GM12878 (cell line): Measurements from ENCODE around the gene ANKRD33. TPM values are rescaled to one million over a fixed set of nuclear protein-coding genes. Genes with fewer than 3 reads are reported as not detected.

Experiments
- ATAC-seq: fragments of 200-7000 bp; cut with Tn5 transposase; 3 replicates; pipeline ENCODE4 v1.9.1; 2020; ENCODE audit warnings: mild to moderate bottlenecking, moderate library complexity
- BruUV-seq: library from RNA; stranded (reverse); fragments of 400-500 nt; replicated peaks from 2 replicates; lab custom pipeline; 2021; lab: Mats Ljungman, UMichigan
- CTCF ChIA-PET: fragments of 300-600 bp; sonication (Branson Sonifier 250); formaldehyde crosslinking; extraction: SDS; loops from one replicate; lab custom pipeline; 2021; ENCODE audit warnings: inconsistent platforms; lab: Yijun Ruan, JAX
- POLR2A ChIA-PET: fragments of 350-600 bp; formaldehyde crosslinking; extraction: SDS; loops from one replicate; lab custom pipeline; 2021; ENCODE audit warnings: inconsistent platforms; lab: Charles Lee
- RAD21 ChIA-PET: fragments of 300-600 bp; sonication (Branson Sonifier 250); formaldehyde crosslinking; loops from one replicate; lab custom pipeline; 2023; ENCODE audit warnings: antibody characterized with exemption; ENCODE audit not compliant: unreplicated experiment; lab: Charles Lee
- SMC1A ChIA-PET: fragments of 300-600 bp; sonication (Branson Sonifier 250); formaldehyde crosslinking; loops from one replicate; lab custom pipeline; 2023; ENCODE audit not compliant: unreplicated experiment, uncharacterized antibody; lab: Charles Lee
- DNase-seq: peaks from one replicate; pipeline ENCODE4 v3.0.0-alpha.2; 2011; ENCODE audit warnings: low read depth, low spot score
- FAIRE-seq: peaks from 3 replicates; lab custom pipeline; 2011; peaks lifted over from hg19 to GRCh38; lab: Jason Lieb, UNC
- H2AFZ ChIP-seq: 2 replicates; pipeline ENCODE4 v1.6.0; 2011; ENCODE audit warnings: low read depth, low read length, control low read depth; ENCODE audit not compliant: control insufficient read depth
- H3K27ac ChIP-seq: 2 replicates; pipeline ENCODE4 v1.5.1; 2011; ENCODE audit warnings: control low read depth; ENCODE audit not compliant: control insufficient read depth, insufficient read depth
- H3K27me3 ChIP-seq, 2 experiments: replicated peaks in 1 of 2; 2 replicates each; pipeline versions ENCODE4 v1.6.0 to v1.6.1; 2011; ENCODE audit warnings: low read length in 1 of 2; ENCODE audit not compliant: control insufficient read depth in 2 of 2, insufficient read depth in 2 of 2
- H3K36me3 ChIP-seq, 2 experiments: 2 replicates each; pipeline ENCODE4 v1.5.1; 2011; ENCODE audit warnings: low read length in 1 of 2; ENCODE audit not compliant: control insufficient read depth in 2 of 2, insufficient read depth in 2 of 2
- H3K4me1 ChIP-seq: 2 replicates; pipeline ENCODE4 v1.6.1; 2011; ENCODE audit warnings: mild to moderate bottlenecking, low read length, moderate library complexity, mixed read lengths; ENCODE audit not compliant: control insufficient read depth, insufficient read depth
- H3K4me2 ChIP-seq: 2 replicates; pipeline ENCODE4 v1.6.0; 2011; ENCODE audit warnings: control low read depth; ENCODE audit not compliant: control insufficient read depth, insufficient read depth
- H3K4me3 ChIP-seq: fragments of 200-600 bp; sonication (generic); 2 replicates; pipeline ENCODE4 v1.5.1; 2016
- H3K79me2 ChIP-seq: 2 replicates; pipeline ENCODE4 v1.6.0; 2011; ENCODE audit warnings: low read length; ENCODE audit not compliant: control insufficient read depth, insufficient read depth
- H3K9ac ChIP-seq: 2 replicates; pipeline ENCODE4 v1.8.0; 2011; ENCODE audit warnings: low read length, control low read depth, mixed read lengths; ENCODE audit not compliant: control insufficient read depth, insufficient read depth
- H3K9me3 ChIP-seq: replicated peaks from 3 replicates; pipeline ENCODE4 v1.5.1; 2011; ENCODE audit warnings: mild to moderate bottlenecking, low read length; ENCODE audit not compliant: control insufficient read depth, insufficient read depth
- H4K20me1 ChIP-seq: 2 replicates; pipeline ENCODE4 v1.6.0; 2011; ENCODE audit not compliant: control insufficient read depth, insufficient read depth
- JUND ChIP-seq: IDR thresholded peaks from 2 replicates; pipeline ENCODE4 v1.6.1; 2012; ENCODE audit warnings: low read depth, mild to moderate bottlenecking, low read length, improper control_type of control experiment, moderate library complexity
- MEF2B ChIP-seq: fragments of 450-650 bp; IDR thresholded peaks from 2 replicates; pipeline ENCODE4 v1.6.1; 2018; ENCODE audit warnings: mild to moderate bottlenecking, moderate library complexity; ENCODE audit not compliant: partially characterized antibody, poor library complexity, severe bottlenecking
- MYB ChIP-seq: fragments of 150-350 bp; IDR thresholded peaks from 2 replicates; pipeline ENCODE4 v1.6.1; 2014; ENCODE audit warnings: mild to moderate bottlenecking, low read depth, low read length, borderline replicate concordance
- NFIC ChIP-seq: IDR thresholded peaks from 2 replicates; pipeline ENCODE4 v1.6.1; 2012; ENCODE audit warnings: low read depth, mild to moderate bottlenecking, inconsistent platforms, low read length, moderate library complexity
- NFYA ChIP-seq: IDR thresholded peaks from 2 replicates; pipeline ENCODE4 v1.6.1; 2011; ENCODE audit warnings: low read depth, mild to moderate bottlenecking, low read length, improper control_type of control experiment, borderline replicate concordance
- PAX8 ChIP-seq: fragments of 450-650 bp; IDR thresholded peaks from 2 replicates; pipeline ENCODE4 v1.6.1; 2017; ENCODE audit warnings: mild to moderate bottlenecking, moderate library complexity
- POU2F2 ChIP-seq: IDR thresholded peaks from 3 replicates; pipeline ENCODE4 v1.6.1; 2011; ENCODE audit warnings: low read depth, mild to moderate bottlenecking, low read length, borderline replicate concordance
- SUPT20H ChIP-seq: IDR thresholded peaks from 2 replicates; pipeline ENCODE4 v1.6.1; 2011; ENCODE audit warnings: low read depth, mild to moderate bottlenecking, low read length, moderate library complexity, borderline replicate concordance; ENCODE audit not compliant: control insufficient read depth
- WGBS: methylation state at CpG from one replicate; pipeline ENCODE4 v1.1.6; 2016; ENCODE audit warnings: low lambda C conversion rate; ENCODE audit not compliant: insufficient replicate concordance, insufficient coverage; ENCODE audit errors: missing lambda C conversion rate; 5-methylcytosine and 5-hydroxymethylcytosine counted together
- in situ Hi-C: fragments of 300-500 bp; cut with MboI; formaldehyde crosslinking; loops from 9 replicates; pipeline ENCODE4 v1.14.3; 2018; ENCODE audit warnings: mixed read lengths
- intact Hi-C: fragments of 100-400 bp; cut with micrococcal nuclease; formaldehyde crosslinking; loops from one replicate; pipeline ENCODE4 v1.14.2; 2022; ENCODE audit not compliant: unreplicated experiment
- polyA plus RNA-seq, 11 experiments: library from polyadenylated mRNA; depleted of rRNA in 4 of 11; unstranded in 6 of 11; stranded (reverse) in 5 of 11; fragments of >200 nt; fragmentation: Nextera tagmentation in 4 of 11; fragmentation: Illumina TruSeq in 1 of 11; extraction: Ambion mirVana in 4 of 11; extraction: Trizol in 1 of 11; gene quantifications; 1 replicate in 1 of 11; 2 replicates in 10 of 11; pipeline versions ENCODE4 v1.2.1 to v1.2.3, GENCODE V29; 2011 to 2016; ENCODE audit warnings: inconsistent platforms in 2 of 11, missing spikeins in 2 of 11, low read depth in 1 of 11
- total RNA-seq, 4 experiments: library from RNA; depleted of rRNA in 3 of 4; stranded (reverse); fragments of >200 nt in 3 of 4; fragmentation: Illumina TruSeq in 1 of 4; extraction: Trizol in 1 of 4; gene quantifications; 2 replicates each; pipeline versions ENCODE4 v1.2.1 to v1.2.3, GENCODE V29; 2013 to 2021
- TF ChIP-seq, protein P1 (sequence below): fragments of 450-650 bp; IDR thresholded peaks from 2 replicates; pipeline ENCODE4 v1.6.1; 2018; ENCODE audit warnings: mild to moderate bottlenecking, low read depth, moderate library complexity; ENCODE audit not compliant: partially characterized antibody
- TF ChIP-seq, protein P2 (sequence below): IDR thresholded peaks from 2 replicates; pipeline ENCODE4 v1.6.1; 2012; ENCODE audit warnings: mild to moderate bottlenecking, low read depth, low read length

Gene ANKRD33
- total and polyA plus RNA-seq, 10 of the 15 experiments (the other 5 are each of a cell fraction or from before 2014, with no cell fraction given): not detected

DNA sequence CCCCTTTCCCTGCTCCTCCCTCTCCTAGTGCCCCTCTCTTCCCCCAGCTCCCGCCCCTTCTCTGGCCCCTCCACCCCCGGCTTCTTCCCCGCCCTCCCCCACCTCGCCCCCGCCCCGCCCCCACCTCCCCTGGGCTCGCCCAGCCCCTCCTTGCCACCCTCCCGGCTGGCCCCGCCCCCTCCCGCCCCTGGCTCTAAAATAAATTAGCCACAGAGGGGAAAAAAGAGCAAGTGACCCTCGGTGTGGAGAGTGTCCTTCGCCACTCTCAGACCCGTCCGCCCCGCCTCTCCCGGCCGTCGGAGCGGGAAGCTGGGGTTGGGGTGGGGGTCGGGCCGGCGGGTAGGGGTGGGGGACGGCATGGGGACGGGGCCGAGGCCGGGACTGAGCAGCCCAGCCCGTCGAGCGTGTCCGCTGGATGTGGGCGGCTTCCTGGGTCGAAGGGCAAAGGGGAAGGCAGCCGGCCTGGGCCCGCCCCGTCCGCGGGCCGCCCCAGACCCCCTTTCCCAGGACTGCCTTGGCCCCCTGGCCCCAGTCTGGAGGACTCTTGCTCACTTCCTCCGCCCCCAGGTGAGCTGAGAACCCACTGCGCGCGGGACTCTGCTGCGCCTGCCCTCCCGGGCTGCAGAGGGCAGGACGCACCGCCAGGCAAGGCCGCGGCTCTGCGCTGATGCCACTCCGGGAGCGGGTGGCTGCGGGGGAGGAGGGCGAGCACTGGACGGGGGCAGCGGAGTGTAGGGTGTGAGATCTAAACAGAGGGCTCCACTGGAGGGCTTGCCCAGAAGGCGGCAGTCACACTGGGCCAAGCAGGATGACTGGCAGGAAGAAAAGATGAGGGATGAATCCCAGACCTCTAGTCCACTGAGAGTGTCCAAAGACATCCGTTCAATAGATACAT, 38.8 kb upstream of the ANKRD33 start:
- Histone ChIP-seq H4K20me1 (no peaks in the 10 kb centered on the region), H3K4me3 (no peak overlapping the region), H3K27me3 (peaks cover 0 to 4% of the 10 kb centered on the region in 2 experiments; a peak in 3 of 4 replicates), H3K9ac (no peak overlapping the region), H3K4me2 (no peak overlapping the region), H3K79me2 (no peaks in the 10 kb centered on the region), H2AFZ (no peak overlapping the region), H3K36me3 (no peaks in the 10 kb centered on the region), H3K27ac (no peak overlapping the region), H3K9me3 (no peaks in the 10 kb centered on the region), H3K4me1 (no peaks in the 10 kb centered on the region)
- ChIA-PET CTCF (no interaction called here), SMC1A (no interaction called here), POLR2A (no interaction called here), RAD21 (no interaction called here)
- DNase-seq (no peak), ATAC-seq (no peak), FAIRE-seq (no peak)
- no TSS peak for BruUV-seq
- in situ Hi-C loops (no loop called here), intact Hi-C loops (no loop called here)
- 35% methylated on average over 15 of the region's 57 CpGs for WGBS
- TF ChIP-seq NFYA: no peak
- TF ChIP-seq, protein P1, sequence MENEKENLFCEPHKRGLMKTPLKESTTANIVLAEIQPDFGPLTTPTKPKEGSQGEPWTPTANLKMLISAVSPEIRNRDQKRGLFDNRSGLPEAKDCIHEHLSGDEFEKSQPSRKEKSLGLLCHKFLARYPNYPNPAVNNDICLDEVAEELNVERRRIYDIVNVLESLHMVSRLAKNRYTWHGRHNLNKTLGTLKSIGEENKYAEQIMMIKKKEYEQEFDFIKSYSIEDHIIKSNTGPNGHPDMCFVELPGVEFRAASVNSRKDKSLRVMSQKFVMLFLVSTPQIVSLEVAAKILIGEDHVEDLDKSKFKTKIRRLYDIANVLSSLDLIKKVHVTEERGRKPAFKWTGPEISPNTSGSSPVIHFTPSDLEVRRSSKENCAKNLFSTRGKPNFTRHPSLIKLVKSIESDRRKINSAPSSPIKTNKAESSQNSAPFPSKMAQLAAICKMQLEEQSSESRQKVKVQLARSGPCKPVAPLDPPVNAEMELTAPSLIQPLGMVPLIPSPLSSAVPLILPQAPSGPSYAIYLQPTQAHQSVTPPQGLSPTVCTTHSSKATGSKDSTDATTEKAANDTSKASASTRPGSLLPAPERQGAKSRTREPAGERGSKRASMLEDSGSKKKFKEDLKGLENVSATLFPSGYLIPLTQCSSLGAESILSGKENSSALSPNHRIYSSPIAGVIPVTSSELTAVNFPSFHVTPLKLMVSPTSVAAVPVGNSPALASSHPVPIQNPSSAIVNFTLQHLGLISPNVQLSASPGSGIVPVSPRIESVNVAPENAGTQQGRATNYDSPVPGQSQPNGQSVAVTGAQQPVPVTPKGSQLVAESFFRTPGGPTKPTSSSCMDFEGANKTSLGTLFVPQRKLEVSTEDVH: no peak
- TF ChIP-seq, protein P2, sequence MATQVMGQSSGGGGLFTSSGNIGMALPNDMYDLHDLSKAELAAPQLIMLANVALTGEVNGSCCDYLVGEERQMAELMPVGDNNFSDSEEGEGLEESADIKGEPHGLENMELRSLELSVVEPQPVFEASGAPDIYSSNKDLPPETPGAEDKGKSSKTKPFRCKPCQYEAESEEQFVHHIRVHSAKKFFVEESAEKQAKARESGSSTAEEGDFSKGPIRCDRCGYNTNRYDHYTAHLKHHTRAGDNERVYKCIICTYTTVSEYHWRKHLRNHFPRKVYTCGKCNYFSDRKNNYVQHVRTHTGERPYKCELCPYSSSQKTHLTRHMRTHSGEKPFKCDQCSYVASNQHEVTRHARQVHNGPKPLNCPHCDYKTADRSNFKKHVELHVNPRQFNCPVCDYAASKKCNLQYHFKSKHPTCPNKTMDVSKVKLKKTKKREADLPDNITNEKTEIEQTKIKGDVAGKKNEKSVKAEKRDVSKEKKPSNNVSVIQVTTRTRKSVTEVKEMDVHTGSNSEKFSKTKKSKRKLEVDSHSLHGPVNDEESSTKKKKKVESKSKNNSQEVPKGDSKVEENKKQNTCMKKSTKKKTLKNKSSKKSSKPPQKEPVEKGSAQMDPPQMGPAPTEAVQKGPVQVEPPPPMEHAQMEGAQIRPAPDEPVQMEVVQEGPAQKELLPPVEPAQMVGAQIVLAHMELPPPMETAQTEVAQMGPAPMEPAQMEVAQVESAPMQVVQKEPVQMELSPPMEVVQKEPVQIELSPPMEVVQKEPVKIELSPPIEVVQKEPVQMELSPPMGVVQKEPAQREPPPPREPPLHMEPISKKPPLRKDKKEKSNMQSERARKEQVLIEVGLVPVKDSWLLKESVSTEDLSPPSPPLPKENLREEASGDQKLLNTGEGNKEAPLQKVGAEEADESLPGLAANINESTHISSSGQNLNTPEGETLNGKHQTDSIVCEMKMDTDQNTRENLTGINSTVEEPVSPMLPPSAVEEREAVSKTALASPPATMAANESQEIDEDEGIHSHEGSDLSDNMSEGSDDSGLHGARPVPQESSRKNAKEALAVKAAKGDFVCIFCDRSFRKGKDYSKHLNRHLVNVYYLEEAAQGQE: no peak
- no peak for TF ChIP-seq JUND
- no peak for TF ChIP-seq MEF2B
- no peak for TF ChIP-seq MYB
- TF ChIP-seq SUPT20H: no peak
- TF ChIP-seq PAX8: no peak
- no peak for TF ChIP-seq NFIC
- TF ChIP-seq POU2F2: no peak
